ENCODE data around the gene OR2Z1. TPM values are rescaled to one million over a fixed set of nuclear protein-coding genes. Genes with fewer than 3 reads are reported as not detected.

The OR2Z1 gene
- total and polyA plus RNA-seq, 7 experiments from 2014 or later = 0.12 TPM; not detected in 6

- ATAC-seq (no peak), DNase-seq (no peak)
- ChIA-PET POLR2A (no interaction called here), CTCF (no interaction called here)
- Mint-ChIP-seq H3K27me3 (peaks cover 0 to 4% (median 0%) of the 10 kb centered on the region in 5 donors), H3K27ac (peak overlapping the region in 1 of 9 donors; percentile 38), H3K4me3 (peak overlapping the region in 1 of 10 donors; percentile 1), H3K36me3 (peaks cover 0 to 14% (median 7%) of the 10 kb centered on the region in 5 donors), H3K9me3 (peaks cover 0 to 21% (median 5%) of the 10 kb centered on the region in 11 donors), H3K4me1 (peaks cover 0 to 29% (median 3%) of the 10 kb centered on the region in 7 donors)
- no peaks in the 10 kb centered on the region for H3K27me3 ChIP-seq (ENCODE audit: control insufficient read depth in 2 of 2, insufficient read depth in 2 of 2, low read length in 2 of 2)
- no peak overlapping the region for H3K4me3 ChIP-seq (ENCODE audit: low read length)
- no peaks in the 10 kb centered on the region for H3K4me1 ChIP-seq (ENCODE audit: control insufficient read depth in 2 of 2, insufficient read depth in 2 of 2, low read length in 2 of 2)
- no peak overlapping the region for H3K27ac ChIP-seq (ENCODE audit: low read depth, low read length)
- intact Hi-C loops (cut with micrococcal nuclease) = no loop called here
- H3K36me3 ChIP-seq (ENCODE audit: control insufficient read depth in 2 of 3, insufficient read depth in 3 of 3, low read length in 3 of 3) = no peaks in the 10 kb centered on the region
- no peaks in the 10 kb centered on the region for H3K9me3 ChIP-seq (ENCODE audit: control insufficient read depth in 2 of 3, low read length in 3 of 3)
Observed at GRCh38 chr19:8682472-8682871, 39.0 kb upstream of the OR2Z1 start.

GRCh38 chr19:8682931-8683330 is 38.5 kb upstream of the OR2Z1 start:
- H3K9me3 Mint-ChIP-seq = peaks cover 0 to 18% (median 5%) of the 10 kb centered on the region in 11 donors
- no peaks in the 10 kb centered on the region for H3K36me3 ChIP-seq (ENCODE audit: control insufficient read depth in 2 of 3, insufficient read depth in 3 of 3, low read length in 3 of 3)
- POLR2A ChIA-PET = no interaction called here
- H3K27me3 ChIP-seq (ENCODE audit: control insufficient read depth in 2 of 2, insufficient read depth in 2 of 2, low read length in 2 of 2) = no peaks in the 10 kb centered on the region
- H3K27ac Mint-ChIP-seq = no peak overlapping the region
- H3K27me3 Mint-ChIP-seq = peaks cover 0 to 4% (median 0%) of the 10 kb centered on the region in 5 donors
- no peak overlapping the region for H3K27ac ChIP-seq (ENCODE audit: low read depth, low read length)
- H3K4me3 ChIP-seq (ENCODE audit: low read length) = no peak overlapping the region
- H3K9me3 ChIP-seq (ENCODE audit: control insufficient read depth in 2 of 3, low read length in 3 of 3) = no peaks in the 10 kb centered on the region
- intact Hi-C loops (cut with micrococcal nuclease) = no loop called here
- peaks cover 0 to 29% (median 2%) of the 10 kb centered on the region in 7 donors for H3K4me1 Mint-ChIP-seq
- peak overlapping the region in 1 of 10 donors; percentile 1 for H3K4me3 Mint-ChIP-seq
- ATAC-seq (no peak), DNase-seq (no peak)
- H3K36me3 Mint-ChIP-seq = peaks cover 0 to 12% (median 5%) of the 10 kb centered on the region in 5 donors
- CTCF ChIA-PET = no interaction called here
- H3K4me1 ChIP-seq (ENCODE audit: control insufficient read depth in 2 of 2, insufficient read depth in 2 of 2, low read length in 2 of 2) = no peaks in the 10 kb centered on the region

- DNase-seq (no peak), ATAC-seq (no peak)
- no peak overlapping the region for H3K27ac ChIP-seq (ENCODE audit: low read depth, low read length)
- Mint-ChIP-seq H3K27ac (peak overlapping the region in 1 of 9 donors; percentile 33), H3K4me3 (no peak overlapping the region), H3K9me3 (peaks cover 0 to 10% (median 0%) of the 10 kb centered on the region in 11 donors), H3K27me3 (peaks cover 0 to 11% (median 5%) of the 10 kb centered on the region in 5 donors), H3K4me1 (peaks cover 0 to 29% (median 0%) of the 10 kb centered on the region in 7 donors), H3K36me3 (peaks cover 0 to 5% (median 0%) of the 10 kb centered on the region in 5 donors)
- POLR2A ChIA-PET = no interaction called here
- no peaks in the 10 kb centered on the region for H3K27me3 ChIP-seq (ENCODE audit: control insufficient read depth in 2 of 2, insufficient read depth in 2 of 2, low read length in 2 of 2)
- no peak overlapping the region for H3K4me3 ChIP-seq (ENCODE audit: low read length)
- no peaks in the 10 kb centered on the region for H3K4me1 ChIP-seq (ENCODE audit: control insufficient read depth in 2 of 2, insufficient read depth in 2 of 2, low read length in 2 of 2)
- intact Hi-C loops (cut with micrococcal nuclease) = no loop called here
- H3K9me3 ChIP-seq (ENCODE audit: control insufficient read depth in 2 of 3, low read length in 3 of 3) = no peaks in the 10 kb centered on the region
- H3K36me3 ChIP-seq (ENCODE audit: control insufficient read depth in 2 of 3, insufficient read depth in 3 of 3, low read length in 3 of 3) = no peaks in the 10 kb centered on the region
- CTCF ChIA-PET = no interaction called here
Observed at GRCh38 chr19:8684001-8684902, 37.2 kb upstream of the OR2Z1 start.

DNA sequence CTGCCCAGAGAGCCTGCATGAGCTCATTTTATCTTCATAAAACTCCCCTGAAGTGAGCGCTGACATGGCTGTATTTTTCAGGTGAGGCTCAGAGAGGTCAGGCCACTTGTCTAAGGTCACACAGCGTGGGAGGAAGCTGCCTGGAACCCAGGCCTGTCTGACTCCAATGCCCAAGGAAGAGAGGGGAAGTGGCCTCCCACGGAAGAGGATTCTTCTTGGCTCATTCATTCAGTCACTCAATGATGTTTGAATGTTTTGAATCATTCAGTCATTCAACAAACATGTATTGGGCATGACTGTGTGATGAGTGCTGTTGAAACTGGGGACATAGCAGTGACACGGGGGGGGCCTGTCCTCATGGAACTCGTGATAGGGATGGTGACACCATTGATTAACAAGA is 34.9 kb upstream of the OR2Z1 start:
- Histone ChIP-seq H3K27ac (ENCODE audit: low read depth, low read length) (no peak overlapping the region), H3K27me3 (ENCODE audit: control insufficient read depth in 2 of 2, insufficient read depth in 2 of 2, low read length in 2 of 2) (no peaks in the 10 kb centered on the region), H3K4me1 (ENCODE audit: control insufficient read depth in 2 of 2, insufficient read depth in 2 of 2, low read length in 2 of 2) (no peaks in the 10 kb centered on the region), H3K36me3 (ENCODE audit: control insufficient read depth in 2 of 3, insufficient read depth in 3 of 3, low read length in 3 of 3) (no peaks in the 10 kb centered on the region), H3K4me3 (ENCODE audit: low read length) (no peak overlapping the region), H3K9me3 (ENCODE audit: control insufficient read depth in 2 of 3, low read length in 3 of 3) (no peaks in the 10 kb centered on the region)
- Mint-ChIP-seq H3K27me3 (peaks cover 0 to 14% (median 6%) of the 10 kb centered on the region in 5 donors), H3K36me3 (peaks cover 0 to 3% (median 0%) of the 10 kb centered on the region in 5 donors), H3K9me3 (peaks cover 0 to 7% (median 0%) of the 10 kb centered on the region in 11 donors), H3K27ac (no peak overlapping the region), H3K4me3 (no peak overlapping the region), H3K4me1 (peaks cover 0 to 16% (median 0%) of the 10 kb centered on the region in 7 donors)
- no peak for DNase-seq
- no peak for ATAC-seq
- ChIA-PET POLR2A (no interaction called here), CTCF (no interaction called here)
- intact Hi-C loops (cut with micrococcal nuclease) = no loop called here

DNA sequence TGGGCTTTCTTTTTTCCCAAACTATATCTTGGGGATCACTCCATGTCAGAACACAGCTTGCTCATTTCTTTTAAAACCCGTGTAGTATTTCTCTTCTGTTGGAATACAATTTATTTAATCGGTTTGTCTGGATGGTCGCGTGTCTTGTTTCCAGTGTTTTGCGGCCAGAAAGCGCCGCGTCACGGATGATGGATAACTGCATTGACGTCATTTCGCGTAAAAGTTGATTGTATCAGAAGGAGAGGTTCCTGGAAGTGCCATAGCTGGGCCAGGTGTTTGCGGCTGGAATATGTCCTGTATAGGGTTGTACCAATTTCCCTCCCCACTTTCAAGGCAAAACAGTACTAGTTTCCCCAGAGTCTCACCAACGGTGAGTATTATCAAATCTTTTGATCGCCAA is 32.5 kb upstream of the OR2Z1 start:
- no peak for DNase-seq
- Mint-ChIP-seq H3K4me1 (peaks cover 0 to 9% (median 0%) of the 10 kb centered on the region in 7 donors), H3K9me3 (peaks cover 0 to 1% (median 0%) of the 10 kb centered on the region in 11 donors), H3K36me3 (no peaks in the 10 kb centered on the region), H3K27me3 (peaks cover 0 to 24% (median 13%) of the 10 kb centered on the region in 5 donors), H3K27ac (no peak overlapping the region), H3K4me3 (no peak overlapping the region)
- no peak overlapping the region for H3K27ac ChIP-seq (ENCODE audit: low read depth, low read length)
- ATAC-seq = no peak
- intact Hi-C loops (cut with micrococcal nuclease) = no loop called here
- CTCF ChIA-PET = no interaction called here
- no peak overlapping the region for H3K4me3 ChIP-seq (ENCODE audit: low read length)
- H3K9me3 ChIP-seq (ENCODE audit: control insufficient read depth in 2 of 3, low read length in 3 of 3) = no peaks in the 10 kb centered on the region
- H3K36me3 ChIP-seq (ENCODE audit: control insufficient read depth in 2 of 3, insufficient read depth in 3 of 3, low read length in 3 of 3) = no peaks in the 10 kb centered on the region
- POLR2A ChIA-PET = no interaction called here
- H3K4me1 ChIP-seq (ENCODE audit: control insufficient read depth in 2 of 2, insufficient read depth in 2 of 2, low read length in 2 of 2) = no peaks in the 10 kb centered on the region
- H3K27me3 ChIP-seq (ENCODE audit: control insufficient read depth in 2 of 2, insufficient read depth in 2 of 2, low read length in 2 of 2) = peaks cover 0 to 4% of the 10 kb centered on the region in 2 donors

DNA sequence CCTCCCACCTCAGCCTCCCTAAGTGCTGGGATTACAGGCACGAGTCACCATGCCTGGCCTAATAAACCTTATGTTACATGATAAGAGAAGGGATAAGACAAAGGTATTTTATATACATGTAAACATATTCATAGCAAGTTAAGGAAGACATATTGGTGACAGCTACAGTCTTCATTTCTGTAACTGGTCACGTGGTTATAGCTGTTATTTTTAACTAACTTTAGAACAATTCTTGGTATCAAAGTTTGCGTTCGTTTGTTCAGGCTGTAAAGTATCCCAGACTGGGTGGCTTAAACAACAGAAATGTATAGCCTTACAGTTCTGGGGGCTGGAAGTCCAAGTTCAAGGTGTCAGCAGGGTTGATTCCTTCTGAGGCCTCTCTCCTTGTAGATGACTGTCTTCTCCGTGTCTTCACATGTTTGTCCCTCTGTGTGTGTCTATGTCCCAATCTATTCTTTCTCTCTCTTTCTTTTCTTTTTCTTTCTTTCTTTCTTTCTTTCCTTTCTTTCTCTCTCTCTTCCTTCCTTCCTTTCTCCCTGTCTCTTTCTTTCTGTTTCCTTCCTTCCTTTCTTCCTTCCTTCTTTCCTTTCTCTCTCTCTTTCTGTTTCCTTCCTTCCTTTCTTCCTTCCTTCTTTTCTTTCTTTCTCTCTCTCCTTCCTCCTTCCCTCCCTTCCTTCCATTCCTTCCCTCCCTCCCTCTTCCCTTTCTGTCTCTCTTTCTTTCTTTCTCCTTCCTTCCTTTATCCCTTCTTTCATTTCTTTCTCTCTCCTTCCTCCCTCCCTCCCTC is 30.5 kb upstream of the OR2Z1 start:
- no peak overlapping the region for H3K27ac ChIP-seq (ENCODE audit: low read depth, low read length)
- intact Hi-C loops (cut with micrococcal nuclease) = loop anchor here in 1 of 2 donors (10.0 kb wide), 2 partner anchors 106 to 144 kb away; partner anchors contain the start of genes MBD3L1 and ZNF558
- DNase-seq (no peak), ATAC-seq (no peak)
- Mint-ChIP-seq H3K4me1 (peaks cover 0 to 14% (median 6%) of the 10 kb centered on the region in 7 donors), H3K4me3 (no peak overlapping the region), H3K9me3 (peaks cover 0 to 1% (median 0%) of the 10 kb centered on the region in 11 donors), H3K27ac (peak overlapping the region in 2 of 9 donors; percentile 22 to 27), H3K27me3 (peaks cover 0 to 27% (median 13%) of the 10 kb centered on the region in 5 donors), H3K36me3 (no peaks in the 10 kb centered on the region)
- H3K36me3 ChIP-seq (ENCODE audit: control insufficient read depth in 2 of 3, insufficient read depth in 3 of 3, low read length in 3 of 3) = no peaks in the 10 kb centered on the region
- H3K27me3 ChIP-seq (ENCODE audit: control insufficient read depth in 2 of 2, insufficient read depth in 2 of 2, low read length in 2 of 2) = peaks cover 0 to 4% of the 10 kb centered on the region in 2 donors
- H3K4me3 ChIP-seq (ENCODE audit: low read length) = no peak overlapping the region
- CTCF ChIA-PET = interaction anchor here (0.6 kb wide), 1 partner anchor 19 kb away, joined by 3 read pairs; no protein-coding TSS in a partner anchor
- POLR2A ChIA-PET = no interaction called here
- peaks cover 0 to 8% of the 10 kb centered on the region in 2 donors for H3K4me1 ChIP-seq (ENCODE audit: control insufficient read depth in 2 of 2, insufficient read depth in 2 of 2, low read length in 2 of 2)
- no peaks in the 10 kb centered on the region for H3K9me3 ChIP-seq (ENCODE audit: control insufficient read depth in 2 of 3, low read length in 3 of 3)
